GM19455 (cell line): ENCODE results near the gene CSNK2A2.
A peak's percentile ranks its signal among the peaks of the same experiment; 100 is the strongest.

Source experiments
- ATAC-seq: cut with Tn5 transposase; IDR thresholded peaks from one replicate; pipeline ENCODE4 v1.9.1; 2021; ENCODE audit not compliant: unreplicated experiment

Gene CSNK2A2

GRCh38 chr16:58152246-58152868 is 45.5 kb downstream of the CSNK2A2 start:
- ATAC-seq, result no peak

DNA sequence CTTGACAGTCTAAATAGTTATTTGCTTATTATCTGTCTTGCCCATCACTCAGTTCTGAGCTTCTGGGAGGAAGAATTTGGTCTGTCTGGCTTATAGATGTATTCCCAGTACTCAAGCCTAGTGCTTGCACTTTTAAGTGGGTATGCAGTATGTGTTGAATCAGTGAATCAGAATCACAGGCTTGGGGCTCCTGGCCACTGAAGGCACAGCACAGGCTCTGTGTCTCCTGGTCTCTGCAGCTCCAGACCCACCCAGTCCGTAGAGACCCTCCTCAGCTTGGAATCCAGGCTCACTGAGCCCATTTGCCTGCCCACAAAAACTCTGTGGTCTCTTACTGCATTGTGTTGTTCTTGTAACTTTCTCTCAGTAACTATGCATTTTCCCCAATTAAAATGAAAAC is 49.4 kb downstream of the CSNK2A2 start:
- ATAC-seq, result no peak

DNA sequence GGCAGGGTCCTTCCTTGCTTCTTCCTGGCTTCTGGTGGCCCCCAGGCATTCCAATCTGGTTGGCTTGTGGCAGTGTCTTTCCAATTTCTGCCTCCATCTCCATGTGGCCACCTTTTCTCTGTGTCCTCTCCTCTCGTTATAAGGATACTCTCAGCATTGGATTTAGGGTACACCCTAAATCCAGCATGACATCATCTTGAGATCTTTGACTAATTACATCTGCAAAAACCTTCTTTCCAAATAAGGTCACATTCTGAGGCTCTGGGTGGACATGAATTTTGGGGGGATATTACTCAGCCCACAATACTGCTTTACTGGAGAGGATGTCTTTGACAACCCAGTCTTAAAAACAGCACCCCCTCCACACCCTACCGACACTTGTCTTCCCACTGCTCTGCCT is 49.8 kb downstream of the CSNK2A2 start:
- no peak for ATAC-seq

GRCh38 chr16:58138852-58139251 is 59.1 kb downstream of the CSNK2A2 start:
- ATAC-seq, result no peak

DNA sequence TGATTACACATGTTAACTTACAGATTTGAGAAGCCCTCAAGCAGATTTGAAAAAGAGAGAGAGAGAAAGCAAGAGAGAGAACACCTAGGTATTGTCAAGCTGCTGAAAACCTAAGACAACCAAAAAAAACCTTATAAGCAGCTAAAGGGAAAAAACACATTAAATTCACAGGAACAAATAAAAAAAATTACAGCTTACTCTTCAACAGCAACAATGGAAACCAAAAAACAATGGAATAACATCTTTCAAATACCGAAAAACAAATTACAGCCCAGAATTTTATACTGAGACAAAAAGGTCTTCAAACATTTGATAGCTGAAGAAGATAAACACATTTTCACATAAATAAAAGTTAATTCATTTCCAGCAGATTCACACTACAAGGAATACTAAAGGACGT is 60.3 kb downstream of the CSNK2A2 start:
- no peak for ATAC-seq

DNA sequence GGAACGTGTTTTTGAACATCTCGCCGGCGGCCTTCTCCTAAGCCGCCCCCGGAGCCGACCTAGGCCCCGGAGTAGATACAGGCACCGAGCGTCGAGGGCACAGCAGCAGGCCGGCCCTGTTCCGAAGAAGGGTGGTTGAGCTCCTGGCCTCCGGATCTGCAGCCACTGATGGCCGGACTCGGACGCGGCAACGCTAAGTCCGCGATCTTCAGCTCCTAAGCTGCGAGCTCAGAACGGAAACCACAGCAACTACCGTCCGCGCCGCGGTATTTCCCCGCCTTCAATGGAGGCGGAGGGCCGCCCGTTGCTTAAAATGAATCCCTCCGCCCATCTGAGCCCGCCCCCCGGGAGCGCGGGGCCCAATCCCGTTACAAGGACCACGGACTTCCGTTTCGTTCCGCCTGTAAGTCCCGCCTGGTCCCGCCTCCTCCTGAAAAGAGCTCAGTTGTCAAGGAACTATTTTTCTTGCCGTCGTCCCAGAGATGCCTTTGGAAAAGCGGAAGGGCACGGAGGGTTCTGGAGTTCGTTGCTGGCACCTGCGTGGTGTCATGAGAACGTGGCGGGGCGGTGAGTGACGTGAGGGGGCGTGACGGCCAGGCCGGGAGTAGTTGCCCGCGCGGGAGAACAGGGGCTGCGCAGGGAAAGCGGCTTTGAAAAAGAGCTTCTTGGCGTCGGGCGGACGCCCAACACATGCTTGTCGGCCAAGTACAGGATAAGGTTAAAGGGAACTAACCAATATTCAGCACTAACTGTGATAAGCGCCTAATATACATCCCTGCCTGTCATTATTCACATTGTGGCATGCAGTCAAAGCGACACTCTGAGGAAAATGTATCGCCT is 68.6 kb downstream of the CSNK2A2 start, which contains the start of gene CFAP20:
TSS of gene CFAP20 (minus strand) at position 285 of the 840 bp plus-strand sequence. CDS start at position 19, 266 bp downstream.
- ATAC-seq, result peak; percentile 89

DNA sequence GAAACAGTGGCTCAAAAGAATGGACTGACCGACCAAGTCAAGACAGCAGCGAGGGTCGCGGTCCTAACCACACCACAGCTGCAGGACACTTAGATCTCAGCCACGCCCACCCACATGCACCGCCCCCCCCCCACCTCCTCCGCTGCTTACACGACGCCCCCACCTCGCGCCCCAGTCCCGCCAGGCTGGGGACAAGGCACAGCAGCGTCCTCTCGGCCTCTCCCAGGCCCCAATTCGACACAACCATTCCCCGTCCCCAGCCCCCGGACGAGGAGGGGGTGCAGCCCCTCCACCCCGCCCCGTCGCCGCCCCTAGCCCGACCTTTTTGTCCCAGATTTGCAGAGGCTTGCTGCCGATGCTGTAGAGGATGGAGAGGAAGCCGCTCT is 69.2 kb downstream of the CSNK2A2 start:
- peak; percentile 6 for ATAC-seq

GRCh38 chr16:58128181-58128631 is 69.7 kb downstream of the CSNK2A2 start:
- no peak for ATAC-seq

GRCh38 chr16:58127634-58128033 is 70.3 kb downstream of the CSNK2A2 start:
- ATAC-seq, result no peak

GRCh38 chr16:58127033-58127556 is 70.8 kb downstream of the CSNK2A2 start:
- ATAC-seq, result no peak

- no peak for ATAC-seq
Measured at GRCh38 chr16:58126451-58126961, 71.4 kb downstream of the CSNK2A2 start.

DNA sequence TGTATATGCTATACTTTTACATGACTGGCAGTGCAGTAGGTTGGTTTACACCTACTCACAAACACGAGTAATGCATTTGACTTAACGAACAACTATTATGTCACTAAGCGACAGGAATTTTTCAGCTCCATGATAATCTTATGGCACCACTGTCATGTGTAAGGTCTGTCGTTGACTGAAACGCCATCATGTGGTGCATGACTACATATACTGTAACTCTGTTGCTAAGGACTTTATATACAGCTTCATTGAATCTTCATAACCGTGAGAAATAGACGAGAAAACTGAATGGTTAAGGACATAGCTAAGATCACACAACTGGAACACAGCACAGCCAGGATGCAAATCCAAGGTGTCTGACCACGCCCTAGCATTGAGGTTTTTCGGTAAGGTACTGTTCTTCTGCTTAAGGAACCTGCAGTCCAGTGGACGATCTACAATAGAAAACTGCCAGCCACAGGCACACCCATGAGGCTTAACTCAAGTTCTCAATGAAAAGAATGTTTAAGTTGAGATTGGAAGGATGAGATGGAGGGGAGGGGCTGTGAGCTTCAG is 72.0 kb downstream of the CSNK2A2 start:
- ATAC-seq, result no peak

GRCh38 chr16:58125041-58125440 is 72.9 kb downstream of the CSNK2A2 start:
- ATAC-seq, result no peak

GRCh38 chr16:58124601-58124915 is 73.3 kb downstream of the CSNK2A2 start:
- no peak for ATAC-seq

GRCh38 chr16:58123896-58124600 is 73.9 kb downstream of the CSNK2A2 start:
- no peak for ATAC-seq

GRCh38 chr16:58121132-58121531 is 76.8 kb downstream of the CSNK2A2 start:
- ATAC-seq, result no peak

GRCh38 chr16:58120234-58120633 is 77.7 kb downstream of the CSNK2A2 start:
- ATAC-seq, result no peak

GRCh38 chr16:58119509-58119845 is 78.4 kb downstream of the CSNK2A2 start:
- no peak for ATAC-seq

- ATAC-seq, result no peak
Measured at GRCh38 chr16:58118801-58119508, 79.0 kb downstream of the CSNK2A2 start.

- no peak for ATAC-seq
Measured at GRCh38 chr16:58116529-58116928, 81.4 kb downstream of the CSNK2A2 start.

DNA sequence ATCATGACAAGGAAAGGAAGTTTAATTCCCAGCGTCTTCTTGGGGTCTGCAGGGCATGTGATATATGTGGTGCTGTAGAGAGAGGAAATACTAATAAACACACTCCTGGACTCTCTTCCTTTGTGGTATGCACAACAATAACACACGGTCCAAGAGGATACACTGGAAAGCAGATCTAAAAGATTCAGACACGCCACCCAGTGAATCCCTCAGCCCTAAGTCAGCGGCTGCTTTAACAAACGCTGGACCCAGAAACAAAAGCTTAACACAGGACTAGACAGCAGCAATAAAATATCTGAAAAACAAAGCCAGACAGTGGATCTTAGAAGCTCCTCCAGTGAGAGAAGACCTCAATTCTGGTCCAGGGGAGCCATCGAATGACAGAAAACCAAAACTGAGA is 81.8 kb downstream of the CSNK2A2 start:
- no peak for ATAC-seq
